Caki2 (cell line): ENCODE data around the gene MAN2A2. TPM values are rescaled to one million over a fixed set of nuclear protein-coding genes. Genes with fewer than 3 reads are reported as not detected.

ENCODE experiments used
- DNase-seq: peaks from one replicate; pipeline ENCODE4 v3.0.0-alpha.2; 2015; ENCODE audit warnings: low read depth
- in situ Hi-C: cut with HindIII; loops from 2 replicates; pipeline ENCODE4 v1.10.0; 2016; ENCODE audit warnings: low sequenced_read_pairs, low pct_unique_long_range_greater_than_20kb, mixed read lengths
- total RNA-seq: library from RNA; depleted of rRNA; stranded (reverse); fragments of >200 nt; shearing (Covaris generic); gene quantifications from 2 replicates; pipeline ENCODE4 v1.2.3, GENCODE V29; 2014; ENCODE audit warnings: low replicate concordance

Gene MAN2A2
- total RNA-seq, 1 experiment from 2014 or later: 28.0 TPM

DNA sequence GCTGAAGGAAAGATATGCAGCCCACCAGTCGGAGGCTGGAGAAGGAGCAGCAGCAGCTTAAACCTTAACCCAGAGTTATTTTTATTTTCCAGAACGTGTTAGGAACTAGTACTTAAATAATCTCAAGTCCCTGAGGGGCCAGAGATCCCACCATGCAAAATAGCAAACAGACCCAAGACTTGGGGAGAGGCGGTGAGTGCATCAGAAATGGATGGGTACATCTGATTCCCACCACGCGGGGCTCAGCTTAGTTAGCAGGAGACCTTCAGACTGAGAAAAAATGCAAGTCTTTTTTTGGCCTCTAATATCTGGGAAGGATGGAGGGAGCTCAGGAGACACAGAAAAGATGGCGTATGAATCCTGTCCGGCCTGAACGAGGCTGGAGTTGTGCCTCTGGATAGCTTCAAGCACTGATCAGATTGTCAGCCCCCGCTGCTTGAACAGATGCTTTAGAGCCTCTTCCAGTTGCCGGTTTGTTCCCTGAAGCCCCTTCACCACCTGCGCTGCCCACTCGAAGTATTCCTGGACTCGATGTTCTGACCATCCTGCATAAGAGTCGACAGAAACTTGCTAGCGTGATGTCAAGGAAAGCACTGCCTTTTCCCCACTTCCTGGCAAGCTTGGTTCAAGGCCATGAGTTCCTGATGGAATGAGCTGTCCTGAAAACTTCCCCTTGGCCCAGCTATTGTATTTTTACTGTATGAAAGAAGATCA is 27.9 kb downstream of the MAN2A2 start:
- in situ Hi-C loops: no loop called here
- no peak for DNase-seq

DNA sequence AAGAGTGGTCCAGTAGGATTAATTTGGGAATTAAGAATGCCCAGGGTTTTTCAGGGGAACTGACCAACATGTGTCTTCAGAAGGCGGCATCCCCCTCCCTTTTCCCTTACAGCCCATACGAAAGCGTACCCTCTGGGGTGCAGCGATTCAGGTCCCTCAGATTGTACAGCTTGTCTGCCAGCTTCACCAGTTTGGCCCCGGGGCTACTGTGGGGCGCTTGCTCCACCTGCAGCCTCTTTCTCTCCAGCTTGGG is 28.4 kb downstream of the MAN2A2 start:
- DNase-seq: no peak
- in situ Hi-C loops: no loop called here

DNA sequence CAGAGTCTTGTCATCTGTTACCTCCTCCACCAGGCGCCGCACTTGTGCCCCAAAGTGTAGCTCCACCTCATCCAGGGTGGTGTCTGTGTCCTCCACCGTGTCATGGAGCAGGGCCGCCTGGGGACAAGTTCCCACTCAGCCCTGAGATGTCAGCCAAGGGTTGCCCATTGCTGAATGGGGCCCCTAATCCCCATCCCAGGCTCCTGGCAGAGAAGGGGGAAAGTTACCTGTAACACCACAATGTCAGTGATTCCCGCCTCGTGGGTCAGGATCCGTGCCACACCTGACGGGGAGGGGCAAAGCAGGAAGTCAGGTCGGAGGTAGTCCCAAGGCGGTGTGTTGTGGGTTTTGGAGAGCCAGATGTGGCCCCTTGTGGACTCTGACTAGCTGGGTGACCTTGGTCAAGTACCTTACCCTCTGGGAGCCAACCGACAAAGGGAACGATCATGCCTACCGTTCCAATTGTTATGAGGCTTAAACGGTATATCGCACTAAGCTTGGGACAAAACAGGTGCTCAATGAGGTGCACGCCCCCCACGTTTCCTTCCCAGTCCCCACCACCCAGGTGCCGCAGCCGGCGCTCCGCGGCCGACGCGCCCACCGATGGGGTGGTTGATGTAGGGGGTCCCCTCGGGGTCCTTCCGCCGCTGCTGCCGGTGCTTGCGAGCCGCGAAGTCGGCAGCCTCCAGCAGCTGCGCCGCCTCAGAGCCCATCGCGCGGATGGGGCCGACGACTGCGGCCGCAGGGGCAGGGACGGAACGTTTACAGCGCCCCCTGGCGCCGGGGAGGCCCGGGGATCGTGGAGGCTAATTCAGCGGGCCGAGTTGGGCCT is 28.9 kb downstream of the MAN2A2 start, which contains the start of gene HDDC3:
Gene HDDC3, minus strand, starts transcription at position 722 of the 832 bp plus-strand sequence. Its CDS starts 9 bp downstream, at position 713.
- peak; percentile 83 for DNase-seq

DNA sequence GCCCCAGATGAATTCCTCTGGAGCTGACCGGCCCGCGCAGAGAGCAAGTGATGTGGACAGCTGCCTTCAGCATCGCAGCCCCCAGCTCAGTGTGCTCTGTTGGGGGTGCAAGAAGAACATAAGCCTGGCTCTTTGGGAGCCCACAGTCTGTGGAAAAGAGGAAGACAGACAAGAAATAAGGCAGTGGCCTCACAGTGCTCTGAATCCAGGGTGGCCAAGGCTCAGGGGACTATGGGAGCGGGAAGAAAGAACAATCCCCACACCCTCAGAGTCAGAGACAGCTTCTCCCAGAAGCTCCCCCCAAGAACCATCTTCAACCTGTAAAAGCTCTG is 29.5 kb downstream of the MAN2A2 start:
- no peak for DNase-seq
- in situ Hi-C loops: no loop called here

More for the DNA sequence above, 28.9 kb downstream of the MAN2A2 start, which contains the start of gene HDDC3:
- in situ Hi-C loops: no loop called here

DNA sequence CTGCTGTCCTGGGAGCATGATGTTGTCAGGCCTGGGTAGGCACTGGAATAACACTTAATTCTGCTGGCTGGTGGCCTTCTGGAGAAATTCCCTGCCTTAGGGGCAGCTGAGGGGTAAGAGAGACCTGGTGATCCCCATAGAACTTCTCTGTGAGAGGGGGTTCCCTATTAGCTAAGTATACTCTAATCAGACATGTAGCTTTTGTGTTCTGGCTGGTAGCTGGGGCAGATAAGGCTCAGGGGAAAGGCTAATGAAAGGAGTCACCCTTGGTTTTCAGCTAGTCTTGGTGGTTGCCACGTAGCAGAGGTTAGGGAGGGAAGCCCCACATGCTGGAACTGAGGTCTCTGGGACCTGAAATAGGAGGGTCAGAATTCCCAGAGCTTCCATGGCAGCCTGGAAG is 30.2 kb downstream of the MAN2A2 start:
- in situ Hi-C loops: no loop called here
- DNase-seq: no peak

DNA sequence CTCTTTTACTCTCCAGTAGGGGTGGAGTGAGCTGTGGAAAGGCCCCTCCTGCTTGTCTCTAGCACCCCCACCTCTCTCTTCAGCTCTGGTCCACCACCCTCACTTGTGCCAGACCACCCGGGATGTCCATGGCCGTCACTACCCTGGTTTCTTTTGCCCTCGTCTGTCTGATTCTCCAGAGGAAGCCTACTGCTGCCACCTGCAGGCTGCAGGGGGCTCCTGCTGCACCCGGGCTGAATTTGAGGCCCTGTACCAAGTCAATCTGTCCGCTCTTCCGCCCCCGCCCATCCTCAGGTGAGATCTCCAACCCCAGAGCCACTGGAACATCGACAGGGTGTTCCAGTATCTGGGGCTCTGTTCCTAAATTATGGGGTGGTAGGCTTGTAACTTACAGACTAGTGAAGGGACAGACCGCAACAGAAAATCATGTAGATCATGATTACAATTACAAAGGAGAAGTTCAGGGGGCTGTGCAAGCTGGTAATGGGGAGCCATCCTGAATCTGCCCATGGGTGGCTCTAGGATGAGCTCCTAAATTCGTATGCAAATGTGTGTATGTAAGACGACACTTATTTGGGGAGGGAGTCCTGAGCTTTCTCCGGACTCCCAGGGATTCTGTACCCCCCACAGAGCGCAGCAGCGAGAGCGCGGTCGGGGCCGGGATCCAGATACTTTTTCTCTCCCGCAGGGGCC is 31.3 kb downstream of the MAN2A2 start:
- peak; percentile 71 for DNase-seq
- in situ Hi-C loops: no loop called here

DNA sequence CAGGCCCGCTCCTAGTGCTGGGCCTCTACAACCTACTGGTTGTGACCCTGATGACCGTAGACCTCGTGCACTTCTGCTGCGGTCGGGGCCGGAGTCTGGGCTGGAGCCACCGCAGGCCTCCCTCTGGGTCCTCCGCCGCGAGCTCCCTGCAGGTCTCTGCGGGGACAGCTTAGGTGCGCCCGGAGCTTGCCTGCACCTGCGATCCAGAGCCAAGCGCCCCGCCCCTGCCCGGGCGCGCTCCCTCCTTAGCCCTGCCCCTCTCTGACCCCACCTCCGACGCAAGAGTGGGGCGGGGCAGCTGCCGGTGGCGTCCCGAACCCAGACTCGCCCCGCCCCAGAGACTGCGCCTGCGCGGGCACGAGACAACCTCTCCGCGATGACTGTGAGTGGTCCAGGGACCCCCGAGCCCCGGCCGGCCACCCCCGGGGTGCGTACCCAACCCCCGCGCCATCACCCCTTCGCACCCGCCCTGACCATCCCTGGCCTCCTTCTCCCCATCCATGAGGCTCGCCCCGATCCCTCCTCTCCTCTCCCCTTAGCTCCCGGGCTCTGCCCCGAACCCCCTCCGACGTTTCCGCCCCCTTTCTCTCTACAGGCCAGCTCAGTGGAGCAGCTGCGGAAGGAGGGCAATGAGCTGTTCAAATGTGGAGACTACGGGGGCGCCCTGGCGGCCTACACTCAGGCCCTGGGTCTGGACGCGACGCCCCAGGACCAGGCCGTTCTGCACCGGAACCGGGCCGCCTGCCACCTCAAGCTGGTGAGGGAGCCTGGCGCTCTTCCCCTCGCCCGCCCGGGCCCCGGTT is 32.0 kb downstream of the MAN2A2 start, which contains the start of gene UNC45A:
Gene UNC45A, plus strand, starts transcription at position 337 of the 803 bp plus-strand sequence. Its CDS starts 40 bp downstream, at position 377.
- in situ Hi-C loops: no loop called here

DNA sequence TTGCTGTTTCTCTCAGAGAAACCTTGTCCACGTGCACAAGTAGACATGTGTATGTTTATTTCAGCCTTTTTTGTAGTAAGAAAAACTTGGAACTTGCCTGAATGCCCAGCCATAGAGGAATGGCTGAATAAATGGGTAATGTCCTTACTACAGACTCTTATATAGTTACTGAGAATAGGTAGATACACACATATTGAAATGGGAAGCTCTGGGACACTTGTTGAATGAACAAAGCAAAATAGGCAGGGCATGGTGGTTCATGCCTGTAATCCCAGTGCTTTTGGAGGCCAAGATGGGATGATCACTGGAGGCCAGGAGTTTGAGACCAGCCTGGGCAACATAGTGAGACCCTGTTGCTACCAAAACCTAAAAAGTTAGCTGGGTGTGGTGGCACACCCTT is 33.7 kb downstream of the MAN2A2 start:
- DNase-seq: no peak
- in situ Hi-C loops: no loop called here

More for the DNA sequence above, 32.0 kb downstream of the MAN2A2 start, which contains the start of gene UNC45A:
- peak; percentile 83 for DNase-seq

DNA sequence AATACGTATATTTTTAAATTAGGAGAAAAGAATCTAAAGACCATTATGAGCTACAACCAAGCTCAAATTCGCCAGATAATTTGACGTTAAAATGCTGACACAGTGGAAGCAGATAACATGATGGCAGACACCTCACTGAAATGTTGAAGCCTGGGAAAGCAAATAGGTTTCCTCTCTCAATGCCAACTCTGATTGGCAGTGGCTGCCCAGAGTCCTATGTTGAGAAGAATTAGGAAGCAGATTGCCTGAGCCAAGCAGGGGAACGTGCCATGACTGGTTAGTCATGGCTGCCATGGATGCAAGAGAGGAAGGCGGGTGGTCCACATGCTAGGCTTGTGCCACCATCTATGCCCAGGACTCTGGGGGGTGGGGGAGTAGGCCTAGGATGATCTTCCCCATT is 35.2 kb downstream of the MAN2A2 start:
- in situ Hi-C loops: no loop called here
- DNase-seq: no peak

DNA sequence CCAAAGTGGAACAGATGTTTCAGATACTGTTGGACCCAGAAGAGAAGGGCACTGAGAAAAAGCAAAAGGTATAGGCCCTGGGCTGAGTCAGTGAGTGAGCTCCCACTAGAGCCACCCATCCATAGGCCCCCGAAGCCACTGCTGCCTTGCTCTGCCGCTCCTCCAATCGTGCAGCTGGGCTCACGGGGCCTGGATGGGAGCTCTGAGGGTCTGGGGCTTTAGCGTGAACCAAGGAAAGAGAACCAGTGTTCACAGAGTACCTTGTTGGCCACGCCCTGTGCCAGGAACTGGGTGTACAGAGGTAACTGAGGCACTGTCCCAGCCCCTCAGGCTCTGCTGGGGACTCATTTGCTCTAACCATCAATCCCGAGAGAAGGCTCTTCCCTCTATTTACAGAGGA is 36.7 kb downstream of the MAN2A2 start:
- no peak for DNase-seq
- in situ Hi-C loops: no loop called here

DNA sequence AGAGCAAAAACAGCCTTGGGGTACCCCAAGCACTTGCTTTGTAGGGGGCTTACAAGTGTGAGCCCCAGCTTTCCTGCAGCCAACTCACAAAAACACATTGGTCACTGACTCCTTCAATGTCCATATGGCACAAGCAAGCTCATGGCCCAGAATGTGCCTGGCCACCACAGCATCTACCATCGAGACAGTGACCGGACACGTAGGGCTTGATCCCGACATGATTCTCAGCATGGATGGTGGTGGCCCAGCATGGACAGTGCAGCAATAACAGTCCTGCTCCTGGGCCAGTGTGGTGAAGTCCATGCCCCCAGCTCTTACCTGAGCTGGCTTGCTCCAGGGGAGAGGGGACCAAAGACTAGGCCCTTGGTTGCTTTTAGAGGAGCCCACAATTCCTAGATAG is 37.9 kb downstream of the MAN2A2 start:
- no peak for DNase-seq
- in situ Hi-C loops: no loop called here

DNA sequence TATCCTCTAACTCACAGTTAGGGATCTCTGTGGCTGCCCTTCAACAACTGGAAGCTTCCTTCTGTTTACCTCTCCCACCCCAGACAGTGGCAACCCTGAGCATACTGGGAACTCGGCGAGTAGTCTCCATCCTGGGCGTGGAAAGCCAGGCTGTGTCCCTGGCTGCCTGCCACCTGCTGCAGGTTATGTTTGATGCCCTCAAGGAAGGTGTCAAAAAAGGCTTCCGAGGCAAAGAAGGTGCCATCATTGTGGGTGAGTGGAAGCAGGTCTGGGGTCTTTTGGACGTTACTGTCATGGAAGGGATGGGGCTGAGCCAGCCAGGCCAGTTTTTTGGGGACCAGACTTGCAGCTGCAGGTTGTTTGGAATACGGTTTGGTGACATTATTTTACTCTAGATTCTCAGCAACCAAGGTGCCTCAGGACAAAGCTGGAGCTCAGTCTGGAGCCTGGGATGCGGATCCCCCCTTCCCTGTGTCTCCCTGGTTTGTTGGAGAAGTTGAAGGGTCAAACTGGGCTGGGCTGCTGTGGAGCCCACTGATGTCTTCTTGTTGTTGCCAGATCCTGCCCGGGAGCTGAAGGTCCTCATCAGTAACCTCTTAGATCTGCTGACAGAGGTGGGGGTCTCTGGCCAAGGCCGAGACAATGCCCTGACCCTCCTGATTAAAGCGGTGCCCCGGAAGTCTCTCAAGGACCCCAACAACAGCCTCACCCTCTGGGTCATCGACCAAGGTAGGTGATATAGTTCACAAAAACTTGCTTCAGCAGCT is 39.4 kb downstream of the MAN2A2 start:
- DNase-seq: no peak
- in situ Hi-C loops: no loop called here

DNA sequence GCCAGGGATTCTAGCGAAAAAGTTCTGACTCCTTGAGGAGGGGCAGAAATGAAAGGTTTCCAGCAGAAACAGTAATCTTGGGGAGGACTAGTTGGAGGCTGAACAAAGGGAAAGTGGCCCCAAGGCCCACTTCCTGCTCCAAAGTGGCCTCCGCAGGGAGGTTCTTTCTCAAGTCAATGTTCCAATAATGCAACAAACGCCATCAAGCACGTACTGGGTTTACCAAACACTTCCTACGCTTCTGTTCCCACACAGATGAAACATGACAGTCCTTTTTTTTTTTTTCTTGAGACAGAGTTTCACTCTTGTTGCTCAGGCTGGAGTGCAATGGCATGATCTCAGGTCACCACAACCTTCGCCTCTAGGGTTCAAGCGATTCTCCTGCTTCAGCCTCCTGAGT is 42.0 kb downstream of the MAN2A2 start:
- DNase-seq: no peak
- in situ Hi-C loops: no loop called here

DNA sequence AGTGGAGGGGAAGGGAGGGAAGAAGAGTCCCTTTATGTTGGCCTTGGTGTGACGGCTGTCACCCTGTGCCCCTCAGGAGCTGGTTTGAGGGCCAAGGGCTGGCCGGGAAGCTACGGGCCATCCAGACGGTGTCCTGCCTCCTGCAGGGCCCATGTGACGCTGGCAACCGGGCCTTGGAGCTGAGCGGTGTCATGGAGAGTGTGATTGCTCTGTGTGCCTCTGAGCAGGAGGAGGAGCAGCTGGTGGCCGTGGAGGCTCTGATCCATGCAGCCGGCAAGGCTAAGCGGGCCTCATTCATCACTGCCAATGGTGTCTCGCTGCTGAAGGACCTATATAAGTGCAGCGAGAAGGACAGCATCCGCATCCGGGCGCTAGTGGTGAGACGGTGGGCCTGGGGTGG is 43.4 kb downstream of the MAN2A2 start:
- no peak for DNase-seq

DNA sequence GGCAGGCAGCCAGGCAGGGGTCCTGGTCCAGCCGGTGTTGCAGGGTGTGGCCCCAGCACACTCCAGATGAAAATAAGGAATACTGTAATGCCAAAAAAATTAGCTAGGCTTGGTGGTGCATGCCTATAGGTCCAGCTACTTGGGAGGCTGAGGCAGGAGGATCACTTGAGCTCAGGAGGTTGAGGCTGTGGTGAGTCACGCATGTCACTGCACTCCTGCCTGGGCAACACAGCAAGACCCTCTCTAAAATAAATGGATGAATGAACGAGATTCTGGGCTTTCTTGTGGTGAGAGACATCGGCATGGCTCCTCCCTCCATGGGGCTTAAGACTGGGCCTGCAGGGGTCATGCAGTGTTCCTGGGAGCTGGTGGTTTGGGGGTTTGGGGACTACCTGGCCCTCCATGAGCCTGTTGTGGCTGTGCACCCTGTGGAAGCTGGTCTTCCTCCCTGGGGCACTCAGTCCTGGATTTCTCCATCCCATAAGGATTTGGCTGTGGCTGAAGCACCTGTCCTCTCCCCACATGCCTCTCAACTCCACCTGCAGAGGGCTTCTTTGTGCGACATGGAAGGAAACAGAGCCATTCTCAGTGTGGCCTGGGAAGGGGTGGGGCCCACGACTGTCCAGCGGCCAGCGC is 44.0 kb downstream of the MAN2A2 start:
- in situ Hi-C loops: no loop called here

More for the DNA sequence above, 43.4 kb downstream of the MAN2A2 start:
- in situ Hi-C loops: no loop called here

DNA sequence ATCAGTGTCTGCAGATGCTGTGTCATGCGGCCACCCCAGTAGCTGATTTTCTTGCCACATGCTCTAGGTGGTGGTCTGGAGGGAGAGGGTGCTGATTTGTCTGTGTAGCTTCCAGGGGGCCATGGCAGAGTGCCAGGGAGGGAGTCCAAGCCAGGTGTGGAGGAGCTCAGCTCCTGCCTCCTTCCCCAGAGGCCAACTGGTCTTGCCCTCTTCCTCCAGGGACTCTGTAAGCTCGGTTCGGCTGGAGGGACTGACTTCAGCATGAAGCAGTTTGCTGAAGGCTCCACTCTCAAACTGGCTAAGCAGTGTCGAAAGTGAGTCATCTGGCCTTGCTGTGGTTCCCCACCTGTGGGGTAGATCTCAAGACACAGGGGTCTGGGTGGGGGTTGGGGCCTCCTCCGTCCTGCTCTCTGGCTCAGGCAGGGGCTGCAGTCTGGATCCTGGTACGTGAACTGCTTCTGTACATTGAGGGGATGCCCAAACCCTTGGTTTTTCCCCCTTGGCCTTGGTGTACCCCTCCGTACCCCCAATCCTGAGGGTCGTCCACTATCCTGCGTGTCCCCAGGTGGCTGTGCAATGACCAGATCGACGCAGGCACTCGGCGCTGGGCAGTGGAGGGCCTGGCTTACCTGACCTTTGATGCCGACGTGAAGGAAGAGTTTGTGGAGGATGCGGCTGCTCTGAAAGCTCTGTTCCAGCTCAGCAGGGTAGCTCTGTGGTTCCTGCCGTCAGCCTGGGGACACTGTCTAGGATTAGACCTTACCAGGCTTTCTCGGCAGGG is 44.7 kb downstream of the MAN2A2 start:
- in situ Hi-C loops: no loop called here
- no peak for DNase-seq

More for the DNA sequence above, 44.0 kb downstream of the MAN2A2 start:
- DNase-seq: no peak

DNA sequence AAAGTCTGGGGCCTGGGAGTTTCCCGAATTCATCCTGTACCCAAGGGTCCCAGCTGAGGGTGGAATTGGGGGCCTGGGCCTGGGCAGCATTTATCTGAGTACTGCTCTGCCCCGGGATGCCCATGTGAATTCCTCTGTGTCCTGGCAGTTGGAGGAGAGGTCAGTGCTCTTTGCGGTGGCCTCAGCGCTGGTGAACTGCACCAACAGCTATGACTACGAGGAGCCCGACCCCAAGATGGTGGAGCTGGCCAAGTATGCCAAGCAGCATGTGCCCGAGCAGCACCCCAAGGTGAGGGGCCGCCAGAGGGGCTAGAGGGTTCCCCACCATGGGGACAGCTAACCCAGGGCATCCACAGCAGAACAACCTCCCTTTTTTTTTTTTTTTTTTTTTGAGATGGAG is 45.4 kb downstream of the MAN2A2 start:
- in situ Hi-C loops: no loop called here
- no peak for DNase-seq
